Neural cell (in vitro differentiated cells): ENCODE measurements around the gene CEACAM19.

Experiments used
- CTCF ChIP-seq: fragments of 450-650 bp; IDR thresholded peaks from 2 replicates; pipeline ENCODE4 v1.5.1; 2014; ENCODE audit warnings: antibody characterized with exemption, mild to moderate bottlenecking, moderate library complexity; ENCODE audit not compliant: poor library complexity, severe bottlenecking
- EP300 ChIP-seq: fragments of 450-650 bp; conservative IDR thresholded peaks from 2 replicates; pipeline ENCODE4 v1.6.1; 2014; ENCODE audit warnings: antibody characterized with exemption, mild to moderate bottlenecking, moderate library complexity; ENCODE audit not compliant: poor library complexity, severe bottlenecking
- EZH2 ChIP-seq: fragments of 200-600, 300-800 bp; shearing (Covaris generic), sonication (generic); IDR thresholded peaks from 2 replicates; pipeline ENCODE4 v1.6.1; 2014; ENCODE audit warnings: antibody characterized with exemption, low read length, borderline replicate concordance, mild to moderate bottlenecking; ENCODE audit not compliant: insufficient read depth, poor library complexity, severe bottlenecking
- MXI1 ChIP-seq: fragments of 450-650 bp; conservative IDR thresholded peaks from 2 replicates; pipeline ENCODE4 v1.6.1; 2014; ENCODE audit warnings: antibody characterized with exemption, mild to moderate bottlenecking; ENCODE audit not compliant: poor library complexity, severe bottlenecking
- POLR2AphosphoS5 ChIP-seq: IDR thresholded peaks from 2 replicates; pipeline ENCODE4 v1.6.1; 2012
- RAD21 ChIP-seq: fragments of 450-650 bp; conservative IDR thresholded peaks from 2 replicates; pipeline ENCODE4 v1.6.1; 2014; ENCODE audit warnings: antibody characterized with exemption, mild to moderate bottlenecking, moderate library complexity
- REST ChIP-seq: IDR thresholded peaks from 2 replicates; pipeline ENCODE4 v1.6.1; 2012; ENCODE audit warnings: borderline replicate concordance
- SMC3 ChIP-seq: fragments of 450-650 bp; conservative IDR thresholded peaks from 2 replicates; pipeline ENCODE4 v1.6.1; 2014; ENCODE audit warnings: antibody characterized with exemption, mild to moderate bottlenecking, moderate library complexity; ENCODE audit not compliant: poor library complexity
- TAF1 ChIP-seq: IDR thresholded peaks from 2 replicates; pipeline ENCODE4 v1.6.1; 2012; ENCODE audit warnings: low read depth

- TF ChIP-seq CTCF = no peak
- TF ChIP-seq POLR2AphosphoS5 = no peak
- no peak for TF ChIP-seq EZH2
- TF ChIP-seq SMC3 = no peak
- no peak for TF ChIP-seq REST
- TF ChIP-seq TAF1 = no peak
- TF ChIP-seq RAD21 = no peak
- no peak for TF ChIP-seq EP300
- TF ChIP-seq MXI1 = no peak
Measured at GRCh38 chr19:44722131-44723121, 51.1 kb downstream of the CEACAM19 start.
